Measurements from ENCODE around the gene MOB3A.

The MOB3A gene

GRCh38 chr19:2123682-2124387, 27.7 kb upstream of the MOB3A start:
- no peak for DNase-seq

- DNase-seq = no peak
Observed at GRCh38 chr19:2122982-2123381, 26.9 kb upstream of the MOB3A start.

GRCh38 chr19:2122251-2122650, 26.1 kb upstream of the MOB3A start:
- DNase-seq = no peak

GRCh38 chr19:2121416-2122051, 25.4 kb upstream of the MOB3A start:
- DNase-seq = no peak

GRCh38 chr19:2120821-2121220, 24.7 kb upstream of the MOB3A start:
- no peak for DNase-seq

- no peak for DNase-seq
Observed at GRCh38 chr19:2119921-2120785, 24.0 kb upstream of the MOB3A start.

- DNase-seq = no peak
Observed at GRCh38 chr19:2118438-2118837, 22.3 kb upstream of the MOB3A start.

- no peak for DNase-seq
Observed at GRCh38 chr19:2117215-2117960, 21.3 kb upstream of the MOB3A start.

GRCh38 chr19:2116507-2116906, 20.4 kb upstream of the MOB3A start:
- no peak for DNase-seq

GRCh38 chr19:2115911-2116426, 19.8 kb upstream of the MOB3A start:
- DNase-seq = no peak

GRCh38 chr19:2115324-2115723, 19.2 kb upstream of the MOB3A start:
- DNase-seq = no peak

- no peak for DNase-seq
Observed at GRCh38 chr19:2114821-2115220, 18.7 kb upstream of the MOB3A start.

GRCh38 chr19:2114218-2114617, 18.1 kb upstream of the MOB3A start:
- no peak for DNase-seq

GRCh38 chr19:2113439-2114211, 17.5 kb upstream of the MOB3A start:
- no peak for DNase-seq

- DNase-seq = no peak
Observed at GRCh38 chr19:2112516-2113320, 16.6 kb upstream of the MOB3A start.

- no peak for DNase-seq
Observed at GRCh38 chr19:2111886-2112285, 15.8 kb upstream of the MOB3A start.

- no peak for DNase-seq
Observed at GRCh38 chr19:2111425-2111824, 15.3 kb upstream of the MOB3A start.

GRCh38 chr19:2110822-2111221, 14.7 kb upstream of the MOB3A start:
- DNase-seq = no peak

- no peak for DNase-seq
Observed at GRCh38 chr19:2109046-2109864, 13.1 kb upstream of the MOB3A start.
